HK-2 (cell line): ENCODE data around the gene SMIM41.

Experiments
- DNase-seq: peaks from one replicate; pipeline ENCODE4 v3.0.0-alpha.2; 2018; ENCODE audit not compliant: unreplicated experiment

The SMIM41 gene

GRCh38 chr12:52147367-52147963 lies 68.0 kb downstream of the SMIM41 start:
- DNase-seq, result peak; percentile 99

DNA sequence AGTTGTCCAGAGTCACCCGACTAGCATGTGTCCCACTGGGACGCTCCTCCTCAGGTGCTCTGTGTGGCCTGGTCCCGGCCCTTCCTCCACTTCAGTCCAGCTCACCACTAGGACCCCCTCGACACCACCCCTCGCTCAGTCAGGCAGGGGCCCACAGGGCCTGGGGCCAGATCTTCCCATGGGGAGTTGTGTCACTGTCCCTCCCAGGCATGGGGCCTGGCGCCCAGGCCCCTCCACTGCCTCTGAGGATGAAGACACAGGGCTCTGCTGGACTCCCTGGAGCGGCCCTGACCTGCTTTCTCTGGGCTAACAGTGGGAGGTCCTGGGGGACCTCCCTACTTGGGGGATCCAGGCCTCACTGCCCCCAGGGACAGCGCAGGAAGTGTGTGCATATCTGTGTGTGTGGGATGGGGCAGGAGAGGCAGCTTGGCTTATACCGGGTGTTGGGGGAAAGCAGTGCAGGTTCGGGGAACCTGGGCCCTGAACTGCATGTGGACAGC lies 68.5 kb downstream of the SMIM41 start:
- DNase-seq, result no peak

DNA sequence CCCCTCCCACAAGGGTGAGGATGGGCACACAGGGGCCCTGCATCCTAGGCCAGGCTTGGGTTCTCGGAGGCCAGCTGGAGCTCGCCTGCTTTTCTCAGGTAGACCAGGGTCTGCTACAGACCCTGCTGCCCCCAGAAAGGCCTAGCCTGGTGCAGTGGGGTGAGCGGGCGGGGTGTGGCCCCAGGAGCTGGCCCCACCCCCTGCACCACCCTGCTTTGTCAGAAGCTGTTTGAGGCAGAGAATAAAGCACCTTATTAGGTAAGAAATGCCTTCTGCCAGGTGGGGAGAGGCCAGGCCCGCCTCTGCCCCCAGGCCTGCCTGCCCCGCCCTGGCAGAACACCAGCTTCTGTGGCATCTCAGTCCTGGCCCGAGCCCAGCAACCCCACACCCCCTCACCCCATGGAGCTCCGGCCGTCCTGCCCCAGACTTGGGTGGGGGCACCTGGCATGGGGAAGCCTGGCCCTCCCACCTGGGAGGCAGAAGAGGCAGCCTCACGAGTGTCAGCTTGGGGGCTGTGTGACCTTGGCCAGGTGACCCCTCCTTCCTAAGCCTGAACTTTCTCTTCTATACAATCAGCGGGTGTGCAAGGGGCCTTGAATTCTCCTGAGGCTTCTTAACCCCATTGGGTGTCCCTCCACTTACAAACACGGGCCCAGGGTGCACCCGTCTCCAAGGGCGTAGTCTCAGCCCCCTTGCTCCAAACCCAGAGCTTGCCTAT lies 69.1 kb downstream of the SMIM41 start:
- peak; percentile 77 for DNase-seq

DNA sequence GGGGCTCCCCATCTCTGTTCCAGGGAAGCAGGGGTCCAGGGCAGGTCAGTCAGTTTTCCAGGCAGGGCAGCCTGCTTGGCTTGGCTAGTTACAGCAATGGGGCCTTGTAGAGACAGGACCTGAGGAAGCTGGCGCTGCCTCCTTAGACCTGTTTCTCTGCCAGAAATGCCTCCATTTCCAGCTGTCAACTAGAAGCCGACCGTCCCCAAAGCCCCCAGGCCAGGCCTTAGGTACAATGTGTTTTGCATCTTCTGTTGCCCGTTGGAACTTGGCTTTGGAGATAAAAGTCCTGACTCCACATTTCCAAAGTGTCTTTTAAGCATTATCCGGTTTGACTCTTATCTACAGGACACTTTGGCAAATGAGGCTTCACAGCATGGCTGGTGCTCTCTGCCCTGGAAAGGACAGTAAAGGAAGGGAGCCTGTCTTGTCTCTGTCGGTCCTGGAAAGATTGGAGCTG lies 69.7 kb downstream of the SMIM41 start:
- no peak for DNase-seq

- no peak for DNase-seq
Observed at GRCh38 chr12:52149651-52150241, 70.2 kb downstream of the SMIM41 start.

- no peak for DNase-seq
Observed at GRCh38 chr12:52151153-52151836, 71.8 kb downstream of the SMIM41 start.

GRCh38 chr12:52151837-52152783 lies 72.6 kb downstream of the SMIM41 start:
- no peak for DNase-seq

DNA sequence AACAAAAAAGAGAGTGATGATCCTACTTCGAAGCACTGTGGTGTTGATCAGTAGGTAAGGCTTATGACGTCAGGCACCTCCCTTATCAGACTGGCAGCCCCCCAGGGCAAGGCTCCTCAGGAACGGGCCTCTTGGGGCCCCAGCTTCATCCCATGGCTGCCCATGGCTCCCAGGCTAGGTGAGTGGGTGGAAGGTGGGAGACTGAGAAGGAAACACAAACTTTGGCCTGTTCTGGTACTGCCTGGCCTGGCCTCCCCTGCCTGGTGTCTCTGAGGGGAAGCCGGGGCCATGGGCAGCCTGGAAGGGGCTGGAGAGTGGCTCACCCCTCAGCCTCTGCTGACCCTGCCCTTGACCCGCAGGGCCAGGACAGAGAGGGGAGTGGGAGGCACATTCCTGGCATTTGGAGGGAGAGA lies 73.4 kb downstream of the SMIM41 start:
- DNase-seq, result no peak

DNA sequence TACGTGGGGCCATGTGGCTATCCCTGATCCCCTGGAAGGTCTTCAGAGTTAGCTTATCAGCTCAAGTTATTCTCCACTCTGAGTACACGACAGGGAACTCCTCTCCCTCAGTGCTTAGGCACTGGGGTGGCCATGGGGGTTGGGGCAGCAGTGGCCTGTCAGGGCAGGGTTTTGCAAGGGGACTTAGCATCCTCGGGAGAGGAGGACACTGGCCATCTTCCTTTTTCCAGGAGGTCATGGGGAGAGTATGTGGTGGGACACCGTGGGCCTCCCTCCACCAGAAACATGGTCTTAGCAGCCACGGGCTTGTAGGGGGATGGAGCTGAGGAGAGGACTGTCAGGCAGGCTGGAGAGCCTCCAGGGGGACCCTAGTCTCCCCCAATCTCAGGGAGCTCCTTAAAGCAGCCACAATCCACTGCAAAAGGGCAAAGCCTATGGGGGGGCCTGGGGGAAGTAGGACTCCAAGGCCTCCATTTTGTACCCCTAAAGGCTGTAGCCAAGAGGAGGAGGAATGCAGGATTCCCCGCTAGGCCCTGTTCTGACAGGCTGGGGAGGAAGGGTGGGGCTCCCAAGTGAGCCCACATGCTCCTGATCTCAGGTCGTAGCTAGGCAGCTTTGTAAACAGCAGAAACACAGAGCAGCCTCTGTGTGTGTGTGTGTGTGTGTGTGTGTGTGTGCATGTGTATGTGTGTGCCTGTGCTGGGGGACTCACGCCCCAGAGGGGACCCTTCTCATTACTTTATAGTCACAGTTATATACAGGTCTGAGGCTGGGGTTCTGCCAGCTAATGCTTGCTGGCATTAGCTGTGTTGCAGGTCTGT lies 75.8 kb downstream of the SMIM41 start:
- no peak for DNase-seq

DNA sequence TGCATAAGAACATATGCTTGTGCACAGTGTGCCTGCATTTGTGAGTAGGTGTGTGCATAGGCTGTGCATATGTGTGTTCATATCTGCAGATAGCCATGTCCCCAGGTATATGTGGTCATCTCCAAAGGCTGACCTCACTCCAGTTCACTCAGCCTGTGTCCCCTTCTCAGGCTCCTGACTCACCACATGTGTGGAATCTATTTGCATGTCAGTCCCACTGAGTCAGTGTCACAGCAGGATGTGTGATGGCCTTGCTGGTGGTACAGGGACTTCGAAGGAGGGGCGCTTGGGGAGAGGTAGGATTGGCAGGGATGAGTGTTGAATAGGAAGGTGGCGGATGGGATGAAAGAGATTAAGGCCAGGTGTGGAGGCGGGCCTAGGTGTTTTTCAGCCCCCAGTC lies 76.8 kb downstream of the SMIM41 start:
- peak; percentile 57 for DNase-seq

- peak; percentile 83 for DNase-seq
Observed at GRCh38 chr12:52156757-52157565, 77.5 kb downstream of the SMIM41 start.

DNA sequence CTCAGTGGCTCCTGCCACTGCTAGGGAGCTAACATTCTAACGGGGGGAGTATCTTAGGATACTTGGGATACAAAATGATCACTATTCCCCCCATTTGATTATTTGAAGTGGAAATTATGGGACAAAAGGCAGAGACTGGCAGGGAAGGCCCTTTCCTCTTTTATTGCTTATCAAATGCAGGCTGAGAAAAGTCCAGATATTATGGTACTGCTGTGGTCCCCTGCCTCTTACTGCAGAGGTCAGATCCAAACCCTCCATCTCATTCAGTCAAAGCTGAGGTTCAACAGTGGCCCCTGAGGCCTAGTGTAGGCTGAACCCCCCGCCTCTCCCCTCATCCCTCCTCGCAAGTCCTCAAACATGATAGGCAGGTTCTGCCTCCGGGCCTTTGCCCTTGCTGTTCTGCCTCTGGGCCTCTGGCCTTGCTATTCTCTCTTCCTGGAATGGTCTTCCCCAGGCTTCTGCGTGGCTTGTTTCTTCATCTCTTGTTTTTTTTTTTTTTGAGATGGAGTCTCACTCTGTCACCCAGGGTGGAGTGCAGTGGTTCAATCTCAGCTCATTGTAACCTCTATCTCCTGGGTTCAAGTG lies 78.2 kb downstream of the SMIM41 start:
- DNase-seq, result no peak
